OCI-LY1 (cell line): ENCODE data around the gene ZNRF3.

Source experiments
- EZH2 ChIP-seq: fragments of 200-600 bp; sonication (generic), shearing (Covaris generic); IDR thresholded peaks from 2 replicates; pipeline ENCODE4 v1.8.0; 2017; ENCODE audit warnings: borderline replicate concordance, mixed run types, mild to moderate bottlenecking, antibody characterized with exemption, low read length, moderate library complexity, mixed read lengths
- TF ChIP-seq, protein P1 (sequence below): fragments of 200-600 bp; sonication (generic), shearing (Covaris generic); IDR thresholded peaks from 2 replicates; pipeline ENCODE4 v1.5.1; 2017; ENCODE audit warnings: mild to moderate bottlenecking, antibody characterized with exemption, low read length, moderate library complexity, mixed read lengths

GRCh38 chr22:29065468-29066190, 182.3 kb downstream of the ZNRF3 start:
- TF ChIP-seq, protein P1, sequence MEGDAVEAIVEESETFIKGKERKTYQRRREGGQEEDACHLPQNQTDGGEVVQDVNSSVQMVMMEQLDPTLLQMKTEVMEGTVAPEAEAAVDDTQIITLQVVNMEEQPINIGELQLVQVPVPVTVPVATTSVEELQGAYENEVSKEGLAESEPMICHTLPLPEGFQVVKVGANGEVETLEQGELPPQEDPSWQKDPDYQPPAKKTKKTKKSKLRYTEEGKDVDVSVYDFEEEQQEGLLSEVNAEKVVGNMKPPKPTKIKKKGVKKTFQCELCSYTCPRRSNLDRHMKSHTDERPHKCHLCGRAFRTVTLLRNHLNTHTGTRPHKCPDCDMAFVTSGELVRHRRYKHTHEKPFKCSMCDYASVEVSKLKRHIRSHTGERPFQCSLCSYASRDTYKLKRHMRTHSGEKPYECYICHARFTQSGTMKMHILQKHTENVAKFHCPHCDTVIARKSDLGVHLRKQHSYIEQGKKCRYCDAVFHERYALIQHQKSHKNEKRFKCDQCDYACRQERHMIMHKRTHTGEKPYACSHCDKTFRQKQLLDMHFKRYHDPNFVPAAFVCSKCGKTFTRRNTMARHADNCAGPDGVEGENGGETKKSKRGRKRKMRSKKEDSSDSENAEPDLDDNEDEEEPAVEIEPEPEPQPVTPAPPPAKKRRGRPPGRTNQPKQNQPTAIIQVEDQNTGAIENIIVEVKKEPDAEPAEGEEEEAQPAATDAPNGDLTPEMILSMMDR, result no peak
- no peak for TF ChIP-seq EZH2
